IPS-11a (cell line): ENCODE data around the gene FAM20C.
"Not testable (repeated sequence)": the region's sequence is repeated elsewhere in the genome, so short reads cannot be mapped to it uniquely, and the experiment has no call there.

ENCODE experiments used
- H3K4me3 ChIP-seq: one replicate; pipeline ENCODE4 v1.5.1; 2013; ENCODE audit warnings: low read depth, low read length, control low read depth

Gene FAM20C

GRCh38 chr7:288671-289101 is 96.3 kb downstream of the FAM20C start:
- H3K4me3 ChIP-seq: no peak overlapping the region

DNA sequence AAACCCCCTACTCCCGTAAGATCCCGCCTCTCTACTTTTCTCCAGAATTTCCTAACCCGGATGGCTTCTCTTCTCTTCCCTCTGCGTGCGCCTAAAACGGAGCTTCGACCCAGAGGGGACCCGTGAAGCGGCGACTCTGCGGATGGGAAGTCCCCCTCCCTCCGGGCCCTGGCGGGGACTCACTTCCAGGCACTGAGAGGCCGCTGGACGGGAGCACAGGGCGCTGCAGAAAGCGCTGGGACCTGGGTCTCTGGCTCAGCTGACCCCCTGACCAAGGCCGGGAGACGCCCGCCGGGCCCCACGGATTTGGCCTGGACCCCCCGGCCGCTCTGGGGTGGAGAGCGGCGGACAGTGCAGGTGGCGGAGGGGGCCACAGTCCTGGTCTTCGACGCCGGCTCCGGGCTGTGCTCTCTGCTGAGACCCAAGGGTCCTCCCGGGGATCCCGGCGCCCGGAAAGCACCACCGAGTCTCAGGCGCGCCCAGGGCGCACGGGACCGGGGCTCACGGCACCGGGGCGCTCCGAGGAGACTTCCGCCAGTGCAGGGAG is 96.9 kb downstream of the FAM20C start:
- H3K4me3 ChIP-seq: no peak overlapping the region

DNA sequence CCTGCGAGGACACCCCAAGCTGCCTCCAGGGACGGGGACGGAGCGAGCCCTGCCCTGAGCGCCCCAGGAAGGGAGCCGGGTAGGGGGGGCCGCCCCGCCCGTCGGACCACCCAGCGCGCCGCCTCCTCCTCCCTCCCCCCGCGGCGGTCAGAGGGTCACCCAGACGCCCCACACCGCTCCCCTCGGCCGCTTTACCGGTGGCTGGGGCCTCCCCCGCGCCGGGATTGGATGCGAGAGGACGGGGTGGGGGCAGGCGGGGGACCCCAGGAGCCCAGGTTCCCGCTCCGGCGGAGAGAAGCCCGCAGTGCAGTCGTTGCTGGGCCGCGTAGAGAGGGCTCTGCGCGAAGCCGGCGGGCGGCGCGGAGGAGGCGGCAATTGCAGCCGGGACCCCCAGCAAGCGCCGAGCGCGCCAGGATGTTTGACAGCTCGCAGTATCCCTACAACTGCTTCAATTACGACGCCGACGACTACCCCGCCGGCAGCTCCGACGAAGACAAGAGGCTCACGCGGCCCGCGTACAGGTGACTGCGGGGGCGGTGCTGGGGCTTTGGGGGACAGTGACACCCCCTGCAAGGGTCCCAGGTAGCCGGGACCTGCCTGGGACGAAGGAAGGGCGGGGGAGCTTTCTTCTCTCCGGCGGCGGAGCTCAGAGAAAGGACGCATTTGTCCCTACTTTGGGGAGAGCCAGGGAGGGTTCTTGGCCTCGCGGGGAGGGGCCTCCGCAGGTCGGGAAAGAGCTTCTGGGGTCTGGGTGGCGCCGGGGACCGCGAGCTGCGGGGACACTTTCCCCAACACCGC is 97.6 kb downstream of the FAM20C start, which contains the start of gene FOXL3:
Gene FOXL3, plus strand, starts transcription at position 415 of the 798 bp plus-strand sequence. Its CDS starts 0 bp downstream, at position 415.
- no peak within 1 kb of the TSS for H3K4me3 ChIP-seq

DNA sequence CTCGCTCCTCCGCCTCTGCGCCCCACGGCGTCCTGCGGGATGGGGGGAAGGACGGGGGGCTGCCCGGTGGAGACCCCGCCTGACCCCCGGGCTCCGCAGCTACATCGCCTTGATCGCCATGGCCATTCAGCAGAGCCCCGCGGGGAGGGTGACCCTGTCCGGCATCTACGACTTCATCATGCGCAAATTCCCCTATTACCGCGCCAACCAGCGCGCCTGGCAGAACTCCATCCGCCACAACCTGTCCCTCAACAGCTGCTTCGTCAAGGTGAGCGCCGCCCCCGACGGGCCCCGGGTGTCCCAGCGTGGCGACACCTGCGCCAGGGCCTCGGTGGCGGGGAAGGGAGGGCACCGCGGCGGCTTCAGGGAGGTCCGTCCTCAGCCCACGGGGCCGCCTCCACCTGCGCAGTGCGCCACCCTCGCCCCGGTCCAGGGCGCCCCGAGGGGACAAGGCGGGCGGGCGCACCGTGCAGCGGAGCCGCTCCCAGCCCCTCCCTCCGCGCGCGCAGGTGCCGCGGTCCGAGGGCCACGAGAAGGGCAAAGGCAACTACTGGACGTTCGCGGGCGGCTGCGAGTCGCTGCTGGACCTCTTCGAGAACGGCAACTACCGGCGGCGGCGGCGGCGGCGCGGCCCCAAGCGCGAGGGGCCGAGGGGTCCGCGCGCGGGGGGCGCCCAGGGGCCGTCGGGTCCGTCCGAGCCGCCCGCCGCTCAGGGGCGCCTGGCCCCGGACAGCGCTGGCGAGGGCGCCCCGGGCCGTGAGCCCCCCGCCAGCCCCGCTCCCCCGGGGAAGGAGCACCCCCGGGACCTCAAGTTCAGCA is 98.4 kb downstream of the FAM20C start:
- H3K4me3 ChIP-seq: no peak overlapping the region

DNA sequence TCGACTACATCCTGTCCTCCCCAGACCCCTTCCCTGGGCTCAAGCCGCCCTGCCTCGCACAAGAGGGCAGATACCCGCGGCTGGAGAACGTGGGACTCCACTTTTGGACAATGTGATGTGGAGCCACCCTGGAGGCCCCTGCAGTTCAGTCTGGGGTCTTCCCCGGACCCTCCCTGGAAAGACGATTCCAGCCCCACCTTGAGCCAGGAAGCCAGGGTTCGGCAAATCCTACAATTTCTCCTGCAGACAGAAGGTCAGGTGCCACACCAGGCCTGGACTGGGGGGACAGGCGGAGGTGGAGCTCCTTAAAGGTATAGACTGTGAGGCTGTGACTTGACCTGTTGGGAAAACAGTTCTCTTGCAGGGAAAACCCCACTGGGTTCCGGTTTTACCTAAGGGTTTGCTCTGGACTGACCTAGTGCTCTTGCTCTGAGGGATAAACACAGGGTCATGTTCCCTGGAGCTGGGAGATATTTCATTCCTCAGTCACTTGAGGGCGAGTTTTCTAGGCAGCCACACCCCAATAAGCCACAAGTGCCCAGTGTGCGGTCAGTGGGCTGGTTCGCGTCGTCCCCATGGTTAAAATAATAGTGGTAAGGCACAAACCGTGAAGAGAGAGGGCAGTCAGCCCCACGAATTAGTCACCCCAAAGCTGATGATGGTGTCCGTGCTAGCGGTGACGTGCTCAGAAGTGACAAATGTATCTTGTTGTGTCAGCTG is 99.2 kb downstream of the FAM20C start:
- no peak overlapping the region for H3K4me3 ChIP-seq

GRCh38 chr7:292226-292625 is 99.9 kb downstream of the FAM20C start:
- no peak overlapping the region for H3K4me3 ChIP-seq

- no peak overlapping the region for H3K4me3 ChIP-seq
These were observed 100.5 kb downstream of the FAM20C start for GRCh38 chr7:292826-293225.

- no peak overlapping the region for H3K4me3 ChIP-seq
These were observed 101.5 kb downstream of the FAM20C start for GRCh38 chr7:293681-294439.

- H3K4me3 ChIP-seq: no peak overlapping the region
These were observed 102.2 kb downstream of the FAM20C start for GRCh38 chr7:294440-295154.

DNA sequence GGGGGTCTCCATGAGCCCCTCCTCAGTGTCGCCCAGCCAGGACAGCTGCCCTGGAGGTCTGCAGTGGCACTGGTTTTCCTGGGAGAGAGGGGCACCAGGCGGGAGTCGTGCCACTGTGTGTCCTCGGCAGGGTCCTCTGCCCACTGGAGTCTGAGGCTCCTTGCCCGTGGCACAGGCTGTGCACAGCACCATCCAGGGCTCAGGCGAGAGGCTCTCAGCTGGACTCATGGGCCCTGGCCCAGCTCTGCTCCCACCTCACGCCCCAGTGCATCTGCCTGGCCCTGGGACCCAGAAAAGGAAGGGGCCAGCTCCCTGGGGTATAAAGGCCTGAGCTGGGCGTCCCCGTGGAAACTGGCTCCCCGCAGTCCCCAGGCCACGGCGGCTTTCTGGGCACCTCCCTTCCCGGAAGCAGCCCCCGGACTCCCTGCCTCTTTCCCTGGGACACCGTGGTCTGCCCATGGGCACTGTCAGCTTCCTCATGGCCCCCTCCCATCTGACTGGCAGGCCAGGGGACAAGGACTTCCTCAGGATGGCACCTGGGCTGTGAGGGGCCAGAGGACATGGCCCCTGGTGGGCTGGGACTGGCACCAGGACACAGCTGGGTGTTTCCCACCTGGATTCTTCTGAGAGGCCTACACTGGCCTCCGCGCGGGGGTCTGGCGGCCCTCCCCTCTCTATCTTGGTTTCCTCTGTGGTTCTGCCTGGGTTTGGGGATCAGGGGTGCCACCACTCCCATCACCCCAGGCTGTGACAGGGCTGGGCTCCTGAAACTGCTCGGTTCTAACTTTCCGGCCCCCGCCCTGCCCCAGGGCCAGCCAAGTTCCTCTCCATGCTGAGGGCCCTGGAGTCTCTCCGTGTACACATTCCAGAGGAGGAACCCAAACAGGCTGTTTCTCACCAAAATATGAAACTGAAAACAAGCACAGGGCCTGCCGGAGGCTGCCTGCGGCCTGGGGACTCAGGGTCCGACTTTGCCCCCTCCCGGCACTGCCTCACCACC is 103.1 kb downstream of the FAM20C start:
- H3K4me3 ChIP-seq: no peak overlapping the region

- H3K4me3 ChIP-seq: no peak overlapping the region
These were observed 104.1 kb downstream of the FAM20C start for GRCh38 chr7:296373-296945.

GRCh38 chr7:297141-297540 is 104.8 kb downstream of the FAM20C start:
- H3K4me3 ChIP-seq: not testable (repeated sequence)

- no peak overlapping the region for H3K4me3 ChIP-seq
These were observed 105.4 kb downstream of the FAM20C start for GRCh38 chr7:297611-298374.

DNA sequence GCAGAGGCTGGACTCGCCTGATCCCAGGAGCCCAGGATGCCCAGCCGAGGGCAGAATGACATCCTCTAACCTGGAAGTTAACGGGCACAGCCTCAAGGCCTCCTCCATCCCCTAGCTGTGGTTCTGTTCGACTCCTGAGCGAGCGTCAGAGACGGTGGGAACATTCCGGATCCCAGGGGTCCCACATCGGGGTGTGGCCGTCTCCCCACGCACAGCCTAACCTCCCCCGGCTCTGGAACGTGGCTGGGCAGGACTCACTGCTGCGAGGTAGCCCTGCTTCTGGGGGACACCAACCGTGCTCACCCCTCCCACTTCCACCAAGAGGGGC is 106.0 kb downstream of the FAM20C start:
- H3K4me3 ChIP-seq: no peak overlapping the region

GRCh38 chr7:298743-299142 is 106.4 kb downstream of the FAM20C start:
- no peak overlapping the region for H3K4me3 ChIP-seq

- no peak overlapping the region for H3K4me3 ChIP-seq
These were observed 106.8 kb downstream of the FAM20C start for GRCh38 chr7:299169-299568.

DNA sequence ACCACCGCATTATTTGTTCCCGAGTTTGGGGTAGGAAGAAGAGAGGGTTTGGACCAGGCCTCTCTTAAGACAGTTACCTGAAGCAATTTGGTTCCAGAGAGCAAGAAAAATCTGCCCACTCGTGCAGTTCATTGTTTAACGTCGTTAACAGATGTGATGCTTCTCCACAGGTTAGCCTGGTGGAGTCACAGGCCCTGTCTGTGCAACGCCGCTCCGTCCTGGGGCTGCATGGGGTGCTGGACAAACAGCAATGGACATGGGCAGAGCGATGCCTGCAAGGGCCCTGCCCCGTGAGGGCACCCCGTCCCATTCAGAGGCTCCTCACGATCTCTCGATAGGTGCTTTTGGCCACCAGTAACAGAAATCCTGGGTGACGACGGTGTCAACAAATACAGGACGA is 107.3 kb downstream of the FAM20C start:
- no peak overlapping the region for H3K4me3 ChIP-seq

DNA sequence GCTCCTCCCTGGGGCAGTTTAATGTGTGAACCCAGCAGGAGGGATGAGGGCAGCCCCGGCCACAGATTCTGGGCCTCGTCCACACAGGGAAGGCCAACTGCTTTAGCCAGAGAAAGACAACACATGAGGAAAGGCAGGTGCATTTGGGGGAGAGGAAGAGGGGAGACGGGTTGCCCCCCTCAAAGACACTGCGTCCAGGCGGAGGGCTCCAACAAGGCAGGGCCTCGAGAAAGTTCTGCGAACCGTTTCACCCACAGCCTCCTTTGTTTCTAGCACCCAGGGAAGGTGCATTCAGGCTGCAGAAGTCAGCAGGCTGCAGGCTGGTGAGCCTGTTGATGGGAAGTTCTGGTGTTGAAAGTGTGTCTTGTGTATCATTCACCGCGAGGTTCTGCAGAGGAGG is 107.7 kb downstream of the FAM20C start:
- H3K4me3 ChIP-seq: no peak overlapping the region
